GM23338 (cell line): ENCODE data around the gene GATA5. TPM values are rescaled to one million over a fixed set of nuclear protein-coding genes. Genes with fewer than 3 reads are reported as not detected.

Experiments
- ATAC-seq: fragments of 200-7000 bp; cut with Tn5 transposase; 3 replicates; pipeline ENCODE4 v1.9.1; 2020
- DNase-seq: peaks from one replicate; pipeline ENCODE4 v3.0.0-alpha.2; 2015; ENCODE audit warnings: low spot score
- H2AFZ ChIP-seq: fragments of 200-600 bp; sonication (generic); 2 replicates; pipeline ENCODE4 v1.8.0; 2016; ENCODE audit warnings: antibody characterized with exemption, mild to moderate bottlenecking, moderate library complexity
- H3F3A ChIP-seq: fragments of 200-600 bp; sonication (generic); replicated peaks from 2 replicates; pipeline ENCODE4 v1.8.0; 2017; ENCODE audit warnings: antibody characterized with exemption, mixed run types, low read depth
- H3K27ac ChIP-seq: fragments of 200-600 bp; sonication (generic); 2 replicates; pipeline ENCODE4 v1.6.1; 2016; ENCODE audit warnings: low read depth
- H3K27me3 ChIP-seq: fragments of 200-600 bp; sonication (generic); 2 replicates; pipeline ENCODE4 v1.8.0; 2016; ENCODE audit warnings: mild to moderate bottlenecking, mixed run types, moderate library complexity; ENCODE audit not compliant: insufficient read depth
- H3K36me3 ChIP-seq: fragments of 200-600 bp; sonication (generic); 2 replicates; pipeline ENCODE4 v1.8.0; 2016; ENCODE audit warnings: mild to moderate bottlenecking; ENCODE audit not compliant: insufficient read depth
- H3K4me1 ChIP-seq: fragments of 200-600 bp; sonication (generic); 2 replicates; pipeline ENCODE4 v1.8.0; 2016; ENCODE audit warnings: mild to moderate bottlenecking, moderate library complexity; ENCODE audit not compliant: insufficient read depth
- H3K4me2 ChIP-seq: fragments of 200-600 bp; sonication (generic); 2 replicates; pipeline ENCODE4 v1.7.1; 2017; ENCODE audit warnings: mixed run types
- H3K4me3 ChIP-seq: fragments of 200-600 bp; sonication (generic); 2 replicates; pipeline ENCODE4 v1.6.1; 2016; ENCODE audit warnings: mixed run types
- H3K79me2 ChIP-seq: fragments of 200-600 bp; sonication (generic); replicated peaks from 2 replicates; pipeline ENCODE4 v1.8.0; 2017; ENCODE audit warnings: mild to moderate bottlenecking; ENCODE audit not compliant: insufficient read depth
- H3K9me2 ChIP-seq: fragments of 200-600 bp; sonication (generic); 2 replicates; pipeline ENCODE4 v1.8.0; 2017; ENCODE audit not compliant: insufficient read depth
- H4K20me1 ChIP-seq: fragments of 200-600 bp; sonication (generic); replicated peaks from 2 replicates; pipeline ENCODE4 v1.8.0; 2017; ENCODE audit warnings: mild to moderate bottlenecking; ENCODE audit not compliant: insufficient read depth
- H3K27ac Mint-ChIP-seq: 2 replicates; pipeline ENCODE4 v1.8.0; 2020; ENCODE audit warnings: inconsistent platforms, mild to moderate bottlenecking, moderate library complexity, mixed read lengths
- H3K27me3 Mint-ChIP-seq: 3 replicates; pipeline ENCODE4 v1.8.0; 2022; ENCODE audit warnings: low read depth, mild to moderate bottlenecking, moderate library complexity, mixed read lengths, inconsistent platforms; ENCODE audit not compliant: insufficient read depth, poor library complexity
- H3K36me3 Mint-ChIP-seq: 3 replicates; pipeline ENCODE4 v1.8.0; 2021; ENCODE audit warnings: low read depth, mild to moderate bottlenecking, inconsistent platforms, moderate library complexity, mixed read lengths
- H3K4me1 Mint-ChIP-seq: 3 replicates; pipeline ENCODE4 v1.8.0; 2020; ENCODE audit warnings: mild to moderate bottlenecking, inconsistent platforms, mixed read lengths
- H3K4me3 Mint-ChIP-seq: 3 replicates; pipeline ENCODE4 v1.8.0; 2021; ENCODE audit warnings: moderate library complexity, mild to moderate bottlenecking, inconsistent platforms, mixed read lengths
- H3K9me3 Mint-ChIP-seq: 3 replicates; pipeline ENCODE4 v1.8.0; 2020; ENCODE audit warnings: moderate library complexity, mild to moderate bottlenecking, inconsistent platforms, mixed read lengths
- CREB1 ChIP-seq: fragments of 250-450 bp; sonication (Bioruptor Pico); IDR thresholded peaks from 2 replicates; pipeline ENCODE4 v1.5.0; 2020; ENCODE audit warnings: low read depth, mild to moderate bottlenecking, moderate library complexity
- CTCF ChIP-seq, 2 experiments: fragments of 200-600 bp in 1 of 2; sonication (generic) in 1 of 2; conservative IDR thresholded peaks; 2 replicates each; pipeline versions ENCODE4 v1.5.1 to v1.6.1; 2016 to 2017; ENCODE audit warnings: antibody characterized with exemption in 2 of 2, low read depth in 2 of 2, mild to moderate bottlenecking in 2 of 2, moderate library complexity in 1 of 2
- ETS1 ChIP-seq: IDR thresholded peaks from 2 replicates; pipeline ENCODE4 v1.6.1; 2016; ENCODE audit warnings: antibody characterized with exemption
- EZH2 ChIP-seq: fragments of 200-600 bp; sonication (generic); IDR thresholded peaks from one replicate; pipeline ENCODE4 v1.8.0; 2017; ENCODE audit warnings: antibody characterized with exemption, mild to moderate bottlenecking, low read depth; ENCODE audit not compliant: unreplicated experiment
- EZH2phosphoT487 ChIP-seq: fragments of 200-600 bp; sonication (generic); IDR thresholded peaks from one replicate; pipeline ENCODE4 v1.8.1; 2018; ENCODE audit warnings: antibody characterized with exemption; ENCODE audit not compliant: unreplicated experiment
- JUNB ChIP-seq: IDR thresholded peaks from one replicate; pipeline ENCODE4 v1.6.1; 2016; ENCODE audit warnings: antibody characterized with exemption; ENCODE audit not compliant: unreplicated experiment
- NANOG ChIP-seq: IDR thresholded peaks from 2 replicates; pipeline ENCODE4 v1.6.1; 2016; ENCODE audit warnings: antibody characterized with exemption, borderline replicate concordance
- POLR2AphosphoS5 ChIP-seq: IDR thresholded peaks from 2 replicates; pipeline ENCODE4 v1.6.1; 2016; ENCODE audit warnings: antibody characterized with exemption, low read depth
- REST ChIP-seq: IDR thresholded peaks from one replicate; pipeline ENCODE4 v1.6.1; 2018; ENCODE audit warnings: antibody characterized with exemption; ENCODE audit not compliant: unreplicated experiment
- STAT1 ChIP-seq: IDR thresholded peaks from one replicate; pipeline ENCODE4 v1.6.1; 2016; ENCODE audit warnings: antibody characterized with exemption; ENCODE audit not compliant: unreplicated experiment
- ZNF114 ChIP-seq: fragments of 250-450 bp; sonication (Bioruptor Pico); IDR thresholded peaks from 2 replicates; pipeline ENCODE4 v1.5.0; 2020; ENCODE audit warnings: mild to moderate bottlenecking, moderate library complexity
- ZNF331 ChIP-seq: fragments of 250-450 bp; sonication (Bioruptor Pico); IDR thresholded peaks from 2 replicates; pipeline ENCODE4 v1.5.0; 2020; ENCODE audit warnings: low read depth, mild to moderate bottlenecking, moderate library complexity
- ZNF462 ChIP-seq: fragments of 250-450 bp; sonication (Bioruptor Pico); IDR thresholded peaks from 2 replicates; pipeline ENCODE4 v1.5.0; 2020; ENCODE audit warnings: mild to moderate bottlenecking, moderate library complexity
- polyA plus RNA-seq: library from polyadenylated mRNA; unstranded; fragments of >200 nt; fragmentation: Nextera tagmentation; extraction: Ambion mirVana; gene quantifications from 2 replicates; pipeline ENCODE4 v1.2.1, GENCODE V29; 2016
- total RNA-seq: library from RNA; depleted of rRNA; stranded (reverse); fragments of >200 nt; shearing (Covaris generic); gene quantifications from 2 replicates; pipeline ENCODE4 v1.2.3, GENCODE V29; 2014

Gene GATA5
- total and polyA plus RNA-seq, 2 experiments from 2014 or later: 0.60 to 0.73 TPM

- Mint-ChIP-seq H3K9me3 (no peaks in the 10 kb centered on the region), H3K4me1 (peaks cover 2% of the 10 kb centered on the region; the same call in 1 of the 3 replicates), H3K36me3 (no peaks in the 10 kb centered on the region), H3K4me3 (no peak overlapping the region), H3K27ac (no peak overlapping the region), H3K27me3 (peaks cover 6% of the 10 kb centered on the region)
- H4K20me1 ChIP-seq: no peaks in the 10 kb centered on the region
- DNase-seq (no peak), ATAC-seq (no peak)
- no peak overlapping the region for H3K27ac ChIP-seq
- H3K9me2 ChIP-seq: no peaks in the 10 kb centered on the region
- TF ChIP-seq EZH2: no peak
- no peak for TF ChIP-seq CREB1 (CRISPR knock-in tag)
- TF ChIP-seq POLR2AphosphoS5: no peak
- TF ChIP-seq ZNF462 (CRISPR knock-in tag): no peak
- TF ChIP-seq STAT1: no peak
- no peak for TF ChIP-seq REST
- no peak for TF ChIP-seq NANOG
- no peak for TF ChIP-seq JUNB
- TF ChIP-seq ZNF331: no peak
- no peak for TF ChIP-seq EZH2phosphoT487
- no peak for TF ChIP-seq ETS1
- no peak for TF ChIP-seq CTCF (conservative IDR thresholded peaks at IDR 0.05; ENCODE audit: low read depth in 2 of 2)
- TF ChIP-seq ZNF114 (CRISPR knock-in tag): no peak
- H3K36me3 ChIP-seq: no peaks in the 10 kb centered on the region
- no peak overlapping the region for H2AFZ ChIP-seq
- no peaks in the 10 kb centered on the region for H3K79me2 ChIP-seq
- H3K4me2 ChIP-seq: no peak overlapping the region
- no peaks in the 10 kb centered on the region for H3K4me1 ChIP-seq
- H3F3A ChIP-seq: 0 out of 2 replicates have a peak, but pooled peaks cover 2% of the 10 kb centered on the region
- H3K4me3 ChIP-seq: no peak overlapping the region
- no peaks in the 10 kb centered on the region for H3K27me3 ChIP-seq
Measured at GRCh38 chr20:62451970-62452369, 23.8 kb downstream of the GATA5 start.
